Small intestine (tissue), 7 donors: ENCODE measurements around the gene DMP1. TPM values are rescaled to one million over a fixed set of nuclear protein-coding genes. Genes with fewer than 3 reads are reported as not detected.
A peak's percentile ranks its signal among the peaks of the same experiment; 100 is the strongest.

Source experiments
- DNase-seq, 2 donors: peaks; one replicate each; pipeline versions ENCODE4 v3.0.0 to v3.0.0-alpha.2; 2013
- FAIRE-seq: peaks from 2 replicates; lab custom pipeline; 2012; peaks lifted over from hg19 to GRCh38; lab: Jason Lieb, UNC
- H3K27ac ChIP-seq, 3 donors: one replicate each; pipeline ENCODE4 v1.5.1; 2013; ENCODE audit warnings: low read length in 2 of 3, mild to moderate bottlenecking in 2 of 3, control low read depth in 1 of 3, inconsistent platforms in 1 of 3, low read depth in 1 of 3, moderate library complexity in 1 of 3
- H3K27me3 ChIP-seq, 3 donors: one replicate each; pipeline ENCODE4 v1.6.1; 2013; ENCODE audit warnings: low read length in 3 of 3, inconsistent platforms in 1 of 3; ENCODE audit not compliant: control insufficient read depth in 3 of 3, insufficient read depth in 3 of 3
- H3K36me3 ChIP-seq, 3 donors: one replicate each; pipeline ENCODE4 v1.6.1; 2013; ENCODE audit warnings: low read length in 3 of 3, inconsistent platforms in 1 of 3, low read depth in 1 of 3, mild to moderate bottlenecking in 1 of 3, moderate library complexity in 1 of 3; ENCODE audit not compliant: control insufficient read depth in 3 of 3, insufficient read depth in 2 of 3
- H3K4me1 ChIP-seq, 3 donors: one replicate each; pipeline ENCODE4 v1.6.1; 2013; ENCODE audit warnings: low read length in 2 of 3, inconsistent platforms in 1 of 3, low read depth in 1 of 3, mild to moderate bottlenecking in 1 of 3, moderate library complexity in 1 of 3; ENCODE audit not compliant: control insufficient read depth in 3 of 3, insufficient read depth in 2 of 3
- H3K4me3 ChIP-seq, 3 donors: one replicate each; pipeline ENCODE4 v1.5.1; 2013; ENCODE audit warnings: low read length in 3 of 3, control low read depth in 1 of 3, inconsistent platforms in 1 of 3, low read depth in 1 of 3, mild to moderate bottlenecking in 1 of 3, moderate library complexity in 1 of 3
- H3K9me3 ChIP-seq, 2 donors: one replicate each; pipeline ENCODE4 v1.6.1; 2013; ENCODE audit warnings: low read depth in 1 of 2, low read length in 1 of 2; ENCODE audit not compliant: control insufficient read depth in 2 of 2, insufficient read depth in 1 of 2
- WGBS, 3 donors: extraction: QIAGEN DNeasy Blood & Tissue Kit; methylation state at CpG; one replicate each; pipeline ENCODE4 v1.1.7; 2013; 5-methylcytosine and 5-hydroxymethylcytosine counted together
- polyA plus RNA-seq, 4 donors: library from polyadenylated mRNA; stranded (reverse) in 3 of 4; unstranded in 1 of 4; fragments of 200-250 nt in 3 of 4; fragments of 120-200 nt in 1 of 4; gene quantifications; one replicate each; pipeline versions ENCODE4 v1.2.1 to v1.2.3, GENCODE V29; 2013
- donor health status: healthy with polysubstance abuse.
- donor health status: control.
- donor health status: control.
- donor health status: Bipolar disorder and iron deficiency.
- donor health status: healthy.

DMP1 gene
- polyA plus RNA-seq, 4 donors: not detected

DNA sequence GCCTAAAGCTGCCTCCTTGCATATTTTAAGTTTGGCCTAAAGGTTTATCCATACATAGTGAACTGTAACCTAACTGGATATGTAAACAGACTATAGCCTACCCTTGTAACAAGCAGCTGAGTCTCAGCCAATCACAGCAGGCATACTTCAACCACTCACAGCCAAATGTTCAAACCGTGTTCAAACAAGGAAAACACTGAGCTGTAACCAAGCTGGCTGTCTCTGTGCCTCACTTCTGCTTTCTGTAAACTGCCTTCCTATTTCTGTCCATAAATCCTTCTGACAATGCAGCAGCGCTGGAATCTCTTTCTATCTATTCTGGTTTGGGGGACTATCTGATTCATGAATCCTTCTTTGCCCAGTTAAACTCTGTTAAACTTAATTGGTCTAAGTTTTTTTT lies 25.4 kb upstream of the DMP1 start:
- DNase-seq (no peak), FAIRE-seq (no peak)
- no peaks in the 10 kb centered on the region for H3K27me3 ChIP-seq
- H3K4me1 ChIP-seq: no peaks in the 10 kb centered on the region
- WGBS, 3 donors: 48 to 65% (median 53%) methylated on average over 2 of the region's 2 CpGs
- no peaks in the 10 kb centered on the region for H3K9me3 ChIP-seq
- no peak overlapping the region for H3K27ac ChIP-seq
- no peaks in the 10 kb centered on the region for H3K36me3 ChIP-seq
- no peak overlapping the region for H3K4me3 ChIP-seq

DNA sequence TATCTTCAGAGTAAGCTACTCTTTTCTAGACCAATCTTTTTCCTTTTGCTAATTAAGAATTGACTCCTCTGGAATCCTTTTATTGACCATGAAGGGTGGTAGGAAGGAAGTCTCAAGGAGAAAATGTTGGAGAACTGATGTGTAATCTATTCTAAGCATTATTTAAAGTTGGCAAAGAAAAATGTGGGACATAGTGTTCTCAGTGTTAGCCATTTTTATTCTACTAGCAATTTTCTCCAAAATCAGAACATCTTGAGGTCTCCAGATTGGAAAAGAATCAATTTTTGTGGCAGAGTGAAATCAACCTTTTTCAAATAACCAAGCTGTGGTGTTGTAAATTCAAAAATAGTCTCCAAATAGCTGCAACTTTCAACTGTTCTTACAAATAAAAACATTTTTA lies 18.4 kb upstream of the DMP1 start:
- Histone ChIP-seq H3K36me3 (no peaks in the 10 kb centered on the region), H3K4me1 (no peaks in the 10 kb centered on the region), H3K27me3 (no peaks in the 10 kb centered on the region), H3K9me3 (no peaks in the 10 kb centered on the region), H3K4me3 (no peak overlapping the region), H3K27ac (no peak overlapping the region)
- DNase-seq (no peak), FAIRE-seq (no peak)

DNA sequence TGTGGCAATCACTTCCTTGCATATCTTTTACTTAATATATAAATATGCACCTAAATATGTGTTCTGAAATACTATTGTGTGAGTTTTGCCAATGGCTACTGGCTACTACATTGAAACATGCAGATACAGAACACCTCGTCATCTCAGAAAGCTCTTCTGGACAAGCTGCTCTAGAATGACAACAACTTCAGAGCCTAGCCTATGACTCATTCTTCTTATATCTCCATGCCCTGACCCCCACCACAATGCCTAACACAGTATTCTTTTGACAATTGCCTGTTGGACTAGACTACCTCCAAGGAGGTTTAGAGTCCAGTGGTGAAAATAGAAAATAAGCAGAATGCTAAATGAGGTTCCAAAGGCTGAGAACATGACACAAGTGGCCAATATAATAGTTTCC lies 17.6 kb upstream of the DMP1 start:
- H3K27ac ChIP-seq: no peak overlapping the region
- H3K4me1 ChIP-seq: no peaks in the 10 kb centered on the region
- DNase-seq (no peak), FAIRE-seq (no peak)
- no peaks in the 10 kb centered on the region for H3K36me3 ChIP-seq
- WGBS, 3 donors: 71 to 74% (median 72%) methylated on average over 1 of the region's 1 CpG
- no peak overlapping the region for H3K4me3 ChIP-seq
- no peaks in the 10 kb centered on the region for H3K9me3 ChIP-seq
- no peaks in the 10 kb centered on the region for H3K27me3 ChIP-seq

DNA sequence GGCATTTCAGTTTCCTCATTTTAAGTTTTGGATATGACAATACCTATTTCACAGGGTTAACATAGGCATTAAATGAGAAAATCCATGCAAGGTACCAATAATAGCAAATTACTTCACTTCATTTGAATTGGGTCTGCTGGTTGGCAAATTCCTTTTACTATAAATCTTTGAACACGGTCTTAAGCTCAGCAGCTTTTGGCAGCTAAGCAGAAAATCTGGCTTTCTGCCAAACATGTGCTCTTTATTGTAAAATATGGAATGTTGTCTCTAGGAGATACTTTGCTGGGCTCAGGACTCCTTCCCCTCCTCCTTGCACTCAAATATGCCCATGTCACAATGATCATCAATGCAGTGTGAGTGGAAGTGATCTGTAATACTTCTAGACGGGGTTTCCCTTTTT lies 16.8 kb upstream of the DMP1 start:
- DNase-seq (peak in 1 of 2 donors; percentile 18), FAIRE-seq (no peak)
- Histone ChIP-seq H3K27ac (no peak overlapping the region), H3K36me3 (no peaks in the 10 kb centered on the region), H3K4me1 (no peaks in the 10 kb centered on the region), H3K9me3 (no peaks in the 10 kb centered on the region), H3K4me3 (no peak overlapping the region), H3K27me3 (no peaks in the 10 kb centered on the region)
- WGBS, 3 donors: 34 to 45% (median 38%) methylated on average over 2 of the region's 2 CpGs

DNA sequence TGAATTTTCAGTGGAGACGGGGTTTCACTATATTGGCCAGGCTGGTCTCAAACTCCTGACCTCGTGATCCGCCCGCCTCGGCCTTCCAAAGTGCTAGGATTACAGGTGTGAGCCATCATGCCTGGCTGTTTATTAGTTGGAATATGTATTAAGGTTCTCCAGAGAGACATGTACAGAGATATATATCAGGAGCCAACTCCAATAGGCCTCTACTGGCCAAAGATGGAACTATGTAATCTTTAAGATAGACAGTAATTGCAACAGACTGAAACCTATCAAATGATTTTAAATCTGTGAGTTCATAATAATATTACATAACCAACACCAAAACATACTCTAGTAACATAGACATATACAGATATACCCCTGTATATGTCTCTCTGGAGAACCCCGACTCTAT lies 5.8 kb upstream of the DMP1 start:
- Histone ChIP-seq H3K4me3 (no peak overlapping the region), H3K27ac (no peak overlapping the region), H3K9me3 (no peaks in the 10 kb centered on the region), H3K4me1 (no peaks in the 10 kb centered on the region), H3K27me3 (no peaks in the 10 kb centered on the region), H3K36me3 (no peaks in the 10 kb centered on the region)
- DNase-seq (no peak), FAIRE-seq (no peak)
- WGBS, 3 donors: 95 to 98% (median 98%) methylated on average over 6 of the region's 6 CpGs

DNA sequence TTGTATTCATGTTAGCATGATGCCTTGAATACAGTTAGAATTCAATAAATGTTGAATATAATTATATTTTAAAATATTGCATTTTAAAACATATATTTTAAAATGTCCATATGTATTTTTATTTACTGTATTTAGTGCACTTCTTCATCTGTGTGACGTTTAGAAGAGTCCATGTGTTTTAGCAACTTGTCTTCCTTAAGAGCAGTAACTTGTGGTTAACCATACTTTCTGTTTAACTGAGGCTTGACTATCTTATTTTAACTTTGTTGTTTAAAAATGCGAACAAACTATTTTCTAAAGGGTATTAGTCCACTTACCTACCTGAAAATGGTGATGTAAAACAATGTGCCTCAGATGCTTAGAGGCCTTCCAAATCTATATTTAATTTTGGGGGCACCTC lies 858 bp downstream of the DMP1 start:
- DNase-seq (no peak), FAIRE-seq (no peak)
- 61 to 78% (median 71%) methylated on average over 2 of the region's 2 CpGs for WGBS, 3 donors
- no peaks in the 10 kb centered on the region for H3K4me1 ChIP-seq
- H3K27me3 ChIP-seq: peaks cover 0 to 2% (median 0%) of the 10 kb centered on the region in 3 donors
- no peak overlapping the region for H3K4me3 ChIP-seq
- H3K9me3 ChIP-seq: no peaks in the 10 kb centered on the region
- no peaks in the 10 kb centered on the region for H3K36me3 ChIP-seq
- H3K27ac ChIP-seq: no peak overlapping the region

DNA sequence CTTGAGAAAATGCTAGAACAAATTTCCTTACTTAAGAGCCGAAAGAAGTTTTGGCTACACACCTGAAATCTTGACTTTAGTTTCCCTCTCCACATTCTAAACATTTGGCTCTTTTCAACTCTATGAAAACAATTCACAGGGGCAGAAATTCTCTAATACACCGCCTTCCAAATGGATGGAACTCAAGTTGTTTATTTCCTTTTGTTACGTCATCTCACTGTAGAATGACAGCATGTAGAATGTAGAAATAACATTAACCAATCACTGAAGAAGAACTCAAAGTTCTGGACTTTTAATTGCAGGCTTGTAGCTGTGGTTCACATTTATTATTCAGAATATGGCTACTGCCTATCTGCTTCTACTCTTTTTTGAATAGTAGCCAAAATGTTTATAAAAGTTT lies 1.9 kb downstream of the DMP1 start:
- Histone ChIP-seq H3K27me3 (peaks cover 0 to 2% (median 0%) of the 10 kb centered on the region in 3 donors), H3K36me3 (no peaks in the 10 kb centered on the region), H3K27ac (no peak overlapping the region), H3K9me3 (no peaks in the 10 kb centered on the region), H3K4me3 (no peak overlapping the region), H3K4me1 (no peaks in the 10 kb centered on the region)
- 80 to 87% (median 82%) methylated on average over 3 of the region's 3 CpGs for WGBS, 3 donors
- no peak for DNase-seq
- no peak for FAIRE-seq

DNA sequence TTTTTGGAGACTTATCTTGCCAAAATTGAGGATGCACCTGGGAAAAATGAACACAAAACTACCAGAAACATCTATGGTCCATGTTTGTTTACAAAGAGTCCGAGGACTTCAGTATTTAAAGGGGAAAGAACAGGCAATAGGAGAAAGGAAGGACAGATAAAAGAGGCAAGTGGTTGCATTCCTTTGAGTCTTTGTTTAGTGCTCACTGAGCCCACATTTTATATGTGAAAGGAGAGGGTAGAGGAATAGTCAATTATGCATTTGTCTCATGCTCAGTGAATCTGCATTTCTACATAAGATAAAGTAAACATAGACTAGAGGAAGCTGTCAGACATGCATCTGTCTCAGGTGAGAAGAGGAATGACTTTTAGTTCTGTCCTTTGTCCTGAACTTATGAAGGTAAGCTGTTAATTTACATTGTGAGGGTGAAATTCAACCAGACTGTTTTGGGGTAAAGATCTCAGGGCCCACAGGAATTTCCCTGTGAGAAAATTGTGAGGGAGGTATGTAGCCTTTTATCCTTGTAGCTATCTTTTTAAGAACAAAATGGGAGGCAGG lies 4.5 kb downstream of the DMP1 start:
- H3K36me3 ChIP-seq: no peaks in the 10 kb centered on the region
- H3K4me1 ChIP-seq: no peaks in the 10 kb centered on the region
- no peak for FAIRE-seq
- no peaks in the 10 kb centered on the region for H3K9me3 ChIP-seq
- H3K27ac ChIP-seq: no peak overlapping the region
- H3K4me3 ChIP-seq: no peak overlapping the region
- H3K27me3 ChIP-seq: peaks cover 0 to 2% (median 0%) of the 10 kb centered on the region in 3 donors
- WGBS, 3 donors: 48 to 70% (median 61%) methylated on average over 1 of the region's 1 CpG
- DNase-seq: no peak

DNA sequence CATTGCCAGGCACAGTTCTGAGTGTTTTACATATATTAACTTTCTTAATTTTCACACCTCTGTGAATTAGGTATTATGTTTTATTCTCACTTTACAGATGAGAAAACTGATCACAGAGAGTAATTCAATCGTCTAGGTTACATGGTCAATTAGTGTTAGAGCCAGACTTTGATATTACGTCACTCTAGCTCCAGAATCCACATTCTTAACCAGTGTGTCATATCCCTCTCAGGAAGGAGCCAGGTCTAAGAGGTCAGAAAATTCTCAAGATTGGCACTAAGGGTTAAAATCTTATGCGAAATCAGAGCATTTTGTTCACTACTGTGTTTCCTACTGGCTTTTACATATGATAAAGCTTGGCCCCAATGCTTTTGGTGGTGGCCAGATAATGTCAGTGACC lies 7.4 kb downstream of the DMP1 start:
- Histone ChIP-seq H3K4me1 (no peaks in the 10 kb centered on the region), H3K27me3 (no peaks in the 10 kb centered on the region), H3K27ac (no peak overlapping the region), H3K36me3 (no peaks in the 10 kb centered on the region), H3K9me3 (no peaks in the 10 kb centered on the region), H3K4me3 (no peak overlapping the region)
- FAIRE-seq (no peak), DNase-seq (no peak)
- 60 to 63% (median 61%) methylated on average over 3 of the region's 3 CpGs for WGBS, 3 donors
